HS-27A (cell line): ENCODE measurements around the gene GIMAP8.

Experiments
- DNase-seq: peaks from one replicate; pipeline ENCODE4 v3.0.0-alpha.2; 2012; ENCODE audit warnings: low read depth, missing footprints

GIMAP8 gene

GRCh38 chr7:150411606-150412005 is 38.8 kb upstream of the GIMAP8 start:
- no peak for DNase-seq

- no peak for DNase-seq
Observed at GRCh38 chr7:150412016-150412415, 38.4 kb upstream of the GIMAP8 start.

GRCh38 chr7:150412518-150413488 is 37.6 kb upstream of the GIMAP8 start:
- no peak for DNase-seq

DNA sequence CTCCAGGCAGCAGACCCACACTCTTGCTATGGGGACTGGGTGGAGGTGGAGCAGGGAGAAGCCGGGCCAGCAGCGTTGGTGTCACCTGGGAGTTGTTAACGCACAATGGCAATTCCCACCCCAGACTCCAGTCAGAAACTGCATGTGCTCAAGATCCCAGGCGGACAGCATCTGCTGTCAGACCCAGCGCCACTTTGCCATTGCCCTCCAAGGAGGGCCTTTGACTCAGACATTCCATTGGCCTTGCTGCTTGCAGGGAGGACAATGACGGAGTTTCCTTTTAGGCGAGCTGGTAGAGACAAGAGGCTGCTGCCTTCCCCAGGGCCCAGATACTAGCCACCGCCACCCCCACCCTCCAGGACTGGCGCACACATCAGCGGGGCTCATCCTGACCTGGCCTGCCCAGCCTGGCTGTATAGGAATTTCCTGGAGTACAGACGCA is 36.8 kb upstream of the GIMAP8 start:
- DNase-seq = no peak

- no peak for DNase-seq
Observed at GRCh38 chr7:150415161-150416153, 35.0 kb upstream of the GIMAP8 start.

GRCh38 chr7:150417239-150417638 is 33.2 kb upstream of the GIMAP8 start:
- no peak for DNase-seq

- no peak for DNase-seq
Observed at GRCh38 chr7:150417863-150418262, 32.6 kb upstream of the GIMAP8 start.

- no peak for DNase-seq
Observed at GRCh38 chr7:150420242-150420641, 30.2 kb upstream of the GIMAP8 start.

DNA sequence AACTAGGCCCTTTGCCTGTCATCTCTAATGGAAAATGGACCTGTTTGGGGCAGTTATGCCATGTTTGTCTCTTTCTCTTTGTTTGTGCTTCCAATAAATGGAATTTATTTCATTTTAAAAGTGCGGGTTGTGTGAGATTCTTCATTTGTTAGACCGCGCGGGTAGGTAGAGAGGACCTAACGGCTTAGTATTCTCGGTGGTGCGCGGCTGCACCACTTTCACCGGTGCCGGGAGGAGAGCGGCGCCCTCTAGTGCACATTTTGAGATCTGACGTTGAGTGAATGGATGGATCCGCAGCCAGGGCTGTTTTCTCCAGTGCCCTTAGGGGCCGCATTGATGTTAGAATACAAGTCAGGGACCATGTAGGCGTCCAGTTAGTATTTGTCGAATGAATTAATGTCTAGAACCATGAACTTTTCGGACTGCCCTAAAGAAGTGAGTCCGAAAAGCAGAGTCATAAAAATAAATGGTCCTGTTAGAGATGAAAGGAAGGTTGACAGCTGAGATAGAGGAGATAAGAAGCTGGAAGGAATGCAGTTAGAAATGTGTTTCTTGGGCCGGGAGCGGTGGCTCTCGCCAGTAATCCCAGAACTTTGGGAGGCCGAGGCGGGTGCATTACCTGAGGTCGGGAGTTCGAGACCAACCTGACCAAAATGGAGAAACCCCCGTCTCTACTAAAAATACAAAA is 29.3 kb upstream of the GIMAP8 start:
- no peak for DNase-seq

GRCh38 chr7:150421831-150422230 is 28.6 kb upstream of the GIMAP8 start:
- no peak for DNase-seq

DNA sequence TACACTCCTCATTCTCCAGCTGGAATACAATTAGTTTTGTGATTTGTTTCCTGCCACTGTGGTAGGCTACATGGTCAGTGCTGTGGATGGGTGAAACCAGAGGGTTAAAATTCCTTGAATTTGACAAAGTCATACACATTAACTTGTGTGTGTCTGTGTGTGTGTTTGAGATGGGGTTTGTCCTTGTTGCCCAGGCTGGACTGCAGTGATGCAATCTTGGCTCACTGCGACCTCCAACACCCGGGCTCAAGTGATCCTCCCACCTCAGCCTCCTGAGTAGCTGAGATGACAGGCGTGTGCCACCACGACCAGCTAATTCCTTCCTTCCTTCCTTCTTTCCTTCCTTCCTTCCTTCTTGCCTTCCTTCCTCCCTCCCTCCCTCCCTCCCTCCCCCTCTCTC is 24.8 kb upstream of the GIMAP8 start:
- DNase-seq = no peak

DNA sequence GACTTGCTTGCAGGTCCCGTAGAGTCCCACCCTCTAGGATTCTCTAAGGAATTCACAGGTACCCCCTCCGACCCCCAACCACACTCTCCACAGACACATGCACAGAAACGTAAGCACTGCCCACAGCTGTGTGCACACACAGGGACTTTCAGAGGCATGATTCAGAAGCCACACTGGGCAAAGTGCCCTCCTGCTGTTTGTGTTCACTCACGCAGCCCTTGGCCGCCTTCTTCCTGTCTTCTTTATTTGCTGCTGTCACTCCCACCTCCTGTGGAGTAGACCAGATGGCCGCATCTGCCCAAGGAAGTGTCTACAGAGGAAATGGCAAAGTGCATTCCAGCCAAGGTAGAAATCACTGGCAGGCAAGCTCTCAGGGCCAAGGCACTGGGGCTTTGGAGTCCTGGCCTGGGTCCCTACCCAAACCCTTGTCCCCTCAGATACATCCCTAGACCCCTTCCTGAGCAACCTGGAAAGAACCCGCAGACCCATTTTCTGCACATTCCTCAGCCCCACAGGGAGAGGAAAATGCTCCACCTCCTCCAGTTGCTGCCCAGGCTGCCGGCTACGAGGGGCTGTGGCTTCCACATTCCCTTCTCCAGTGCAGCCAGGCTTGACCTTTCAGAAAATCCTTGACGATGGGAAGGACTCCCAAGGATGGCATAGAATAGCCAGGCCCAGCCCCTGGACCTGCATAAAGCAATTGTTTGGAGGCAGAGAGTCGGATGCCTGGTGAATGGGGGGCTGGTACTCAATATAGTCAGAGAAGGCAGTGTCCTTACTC is 21.6 kb upstream of the GIMAP8 start:
- DNase-seq = no peak

GRCh38 chr7:150429699-150430098 is 20.7 kb upstream of the GIMAP8 start:
- DNase-seq = no peak

DNA sequence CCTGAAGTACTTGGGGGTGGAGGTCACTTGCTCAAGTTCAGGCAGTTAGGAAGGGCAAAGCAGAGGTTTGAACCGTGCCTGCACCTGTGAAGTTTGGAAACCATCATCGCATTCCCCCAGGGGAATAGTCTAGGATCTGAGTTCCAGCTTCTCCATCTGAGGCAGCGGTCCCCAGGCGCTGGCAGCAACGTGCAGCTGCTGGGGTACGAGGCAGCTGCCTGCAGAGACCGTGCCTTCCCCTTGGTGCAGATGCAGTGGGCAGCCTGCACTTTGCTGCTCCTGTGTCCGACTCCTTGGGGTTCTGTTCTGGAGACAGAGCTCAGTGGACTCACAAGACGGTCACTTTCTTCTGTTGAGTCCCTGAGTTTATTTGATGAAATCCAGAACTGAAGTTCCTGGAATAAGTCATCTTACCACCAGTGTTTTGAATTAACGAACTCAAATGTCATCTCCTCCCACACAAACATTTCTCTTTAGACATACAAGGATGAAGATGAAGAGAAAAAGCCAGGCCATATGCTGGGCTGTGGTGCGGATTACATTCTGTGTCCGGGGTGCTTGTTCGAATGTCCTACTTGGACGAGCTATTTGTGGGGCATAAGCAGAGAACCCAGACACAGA is 19.9 kb upstream of the GIMAP8 start:
- no peak for DNase-seq

DNA sequence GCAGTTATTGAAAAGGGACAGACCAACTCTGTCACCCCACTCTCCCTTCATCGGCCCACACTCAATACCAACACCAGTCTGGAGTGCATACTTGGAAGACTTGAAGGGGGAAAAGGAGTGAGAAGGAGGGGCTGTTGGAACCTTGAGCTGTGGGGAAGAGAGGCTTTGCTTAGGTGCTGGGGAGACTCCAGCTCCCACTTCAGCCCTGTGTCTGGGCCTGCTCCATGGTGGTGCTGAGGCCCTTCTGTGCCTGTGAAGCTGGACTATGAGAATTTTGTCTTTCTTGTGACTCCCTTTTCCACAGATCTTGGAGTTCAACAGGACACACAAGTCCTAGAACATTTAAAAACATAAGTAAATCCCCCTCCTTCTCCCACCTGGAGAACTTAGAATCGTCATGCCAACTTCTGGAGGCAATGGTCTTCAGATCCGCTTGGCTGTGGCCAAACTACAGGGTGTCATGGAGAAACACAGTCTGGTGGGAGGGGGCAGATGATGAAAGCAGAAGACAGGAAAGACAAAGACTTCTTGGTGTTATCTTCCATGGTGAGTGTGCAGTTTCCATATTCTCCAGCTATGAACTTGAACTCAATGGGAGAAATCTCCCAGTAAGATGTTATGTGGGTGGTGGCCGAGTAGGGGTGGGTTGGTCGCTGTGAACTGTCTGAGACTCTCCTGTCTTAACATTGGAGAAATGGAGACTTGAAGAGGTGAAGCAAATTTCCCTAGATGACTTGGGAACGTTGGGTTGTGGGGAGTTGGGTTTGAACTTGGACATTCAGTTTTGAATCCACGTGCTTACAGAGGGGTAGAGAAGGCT is 18.4 kb upstream of the GIMAP8 start:
- DNase-seq = no peak

DNA sequence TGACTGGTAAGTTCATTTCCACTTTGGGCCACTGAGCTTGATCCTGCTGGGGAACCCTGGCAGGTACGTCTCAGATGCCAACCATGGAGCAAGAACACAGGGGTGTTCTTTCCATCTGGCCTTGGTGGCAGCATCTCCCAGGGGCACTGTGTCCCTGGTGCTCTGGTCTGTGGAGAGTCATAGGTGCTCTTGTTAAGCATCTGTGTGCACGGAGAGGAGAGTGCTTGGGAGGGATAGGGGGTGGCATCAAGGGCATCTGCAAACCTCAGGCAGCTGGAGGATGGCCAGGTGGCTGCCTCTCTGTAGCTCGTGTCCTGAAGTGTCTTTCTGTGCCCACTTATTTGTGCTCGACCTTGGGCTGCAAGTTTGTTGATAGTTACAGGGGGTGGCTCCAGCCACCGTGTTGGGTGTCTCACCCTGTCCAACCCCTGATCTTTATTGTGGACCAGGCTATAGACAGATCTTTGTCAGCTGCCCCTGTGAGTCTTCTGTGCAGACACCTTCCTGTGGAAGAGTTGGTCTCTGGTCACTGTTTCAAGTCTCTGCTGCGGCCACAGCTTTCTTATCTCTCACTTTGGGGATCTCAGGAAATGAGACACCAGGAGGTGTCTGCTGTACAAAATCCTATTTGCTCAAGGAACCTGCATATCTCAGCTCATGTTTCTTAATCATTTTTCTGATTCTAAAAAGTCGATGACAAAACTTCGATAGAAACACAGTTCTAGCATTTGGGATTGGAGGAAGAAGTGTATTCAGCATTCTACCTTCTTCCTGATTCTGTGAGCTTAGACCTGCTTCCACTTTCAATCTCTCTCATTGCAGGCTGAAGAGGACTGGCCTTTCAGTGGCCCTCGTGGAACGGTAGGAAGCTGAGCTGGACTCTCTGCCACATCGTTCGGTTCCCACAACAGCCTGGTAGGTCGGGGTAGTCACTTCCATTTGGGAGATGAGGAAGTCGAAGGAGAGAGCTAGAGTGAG is 17.2 kb upstream of the GIMAP8 start:
- DNase-seq = no peak

GRCh38 chr7:150434240-150434639 is 16.2 kb upstream of the GIMAP8 start:
- DNase-seq = no peak

- no peak for DNase-seq
Observed at GRCh38 chr7:150435047-150435389, 15.4 kb upstream of the GIMAP8 start.
